Measurements from ENCODE around the gene ANAPC16.

DNA sequence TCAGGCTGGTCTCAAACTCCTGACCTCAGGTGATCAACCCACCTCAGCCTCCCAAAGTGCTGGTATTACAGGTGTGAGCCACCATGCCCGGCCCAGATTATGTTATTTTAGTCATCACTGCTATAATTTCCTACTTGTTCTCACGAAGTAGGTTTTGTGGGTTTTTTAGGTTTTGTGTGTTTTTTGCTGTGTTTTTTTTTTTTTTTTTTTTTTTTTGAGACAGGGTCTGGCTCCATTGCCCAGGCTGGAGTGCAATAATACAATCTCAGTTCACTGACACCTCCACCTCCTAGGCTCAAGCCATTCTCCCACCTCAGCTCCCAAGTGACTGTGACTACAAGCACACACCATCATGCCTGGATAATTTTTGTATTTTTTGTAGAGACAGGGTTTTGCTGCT is 20.9 kb upstream of the ANAPC16 start:
- TF ChIP-seq, protein P1, sequence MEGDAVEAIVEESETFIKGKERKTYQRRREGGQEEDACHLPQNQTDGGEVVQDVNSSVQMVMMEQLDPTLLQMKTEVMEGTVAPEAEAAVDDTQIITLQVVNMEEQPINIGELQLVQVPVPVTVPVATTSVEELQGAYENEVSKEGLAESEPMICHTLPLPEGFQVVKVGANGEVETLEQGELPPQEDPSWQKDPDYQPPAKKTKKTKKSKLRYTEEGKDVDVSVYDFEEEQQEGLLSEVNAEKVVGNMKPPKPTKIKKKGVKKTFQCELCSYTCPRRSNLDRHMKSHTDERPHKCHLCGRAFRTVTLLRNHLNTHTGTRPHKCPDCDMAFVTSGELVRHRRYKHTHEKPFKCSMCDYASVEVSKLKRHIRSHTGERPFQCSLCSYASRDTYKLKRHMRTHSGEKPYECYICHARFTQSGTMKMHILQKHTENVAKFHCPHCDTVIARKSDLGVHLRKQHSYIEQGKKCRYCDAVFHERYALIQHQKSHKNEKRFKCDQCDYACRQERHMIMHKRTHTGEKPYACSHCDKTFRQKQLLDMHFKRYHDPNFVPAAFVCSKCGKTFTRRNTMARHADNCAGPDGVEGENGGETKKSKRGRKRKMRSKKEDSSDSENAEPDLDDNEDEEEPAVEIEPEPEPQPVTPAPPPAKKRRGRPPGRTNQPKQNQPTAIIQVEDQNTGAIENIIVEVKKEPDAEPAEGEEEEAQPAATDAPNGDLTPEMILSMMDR (IDR thresholded peaks at IDR 0.05) = no peak
- no peak for TF ChIP-seq POLR2AphosphoS5 (IDR thresholded peaks at IDR 0.05)
- TF ChIP-seq POLR2A (IDR thresholded peaks at IDR 0.05) = no peak
